ENCODE results near the gene PLCG1.

The PLCG1 gene

DNA sequence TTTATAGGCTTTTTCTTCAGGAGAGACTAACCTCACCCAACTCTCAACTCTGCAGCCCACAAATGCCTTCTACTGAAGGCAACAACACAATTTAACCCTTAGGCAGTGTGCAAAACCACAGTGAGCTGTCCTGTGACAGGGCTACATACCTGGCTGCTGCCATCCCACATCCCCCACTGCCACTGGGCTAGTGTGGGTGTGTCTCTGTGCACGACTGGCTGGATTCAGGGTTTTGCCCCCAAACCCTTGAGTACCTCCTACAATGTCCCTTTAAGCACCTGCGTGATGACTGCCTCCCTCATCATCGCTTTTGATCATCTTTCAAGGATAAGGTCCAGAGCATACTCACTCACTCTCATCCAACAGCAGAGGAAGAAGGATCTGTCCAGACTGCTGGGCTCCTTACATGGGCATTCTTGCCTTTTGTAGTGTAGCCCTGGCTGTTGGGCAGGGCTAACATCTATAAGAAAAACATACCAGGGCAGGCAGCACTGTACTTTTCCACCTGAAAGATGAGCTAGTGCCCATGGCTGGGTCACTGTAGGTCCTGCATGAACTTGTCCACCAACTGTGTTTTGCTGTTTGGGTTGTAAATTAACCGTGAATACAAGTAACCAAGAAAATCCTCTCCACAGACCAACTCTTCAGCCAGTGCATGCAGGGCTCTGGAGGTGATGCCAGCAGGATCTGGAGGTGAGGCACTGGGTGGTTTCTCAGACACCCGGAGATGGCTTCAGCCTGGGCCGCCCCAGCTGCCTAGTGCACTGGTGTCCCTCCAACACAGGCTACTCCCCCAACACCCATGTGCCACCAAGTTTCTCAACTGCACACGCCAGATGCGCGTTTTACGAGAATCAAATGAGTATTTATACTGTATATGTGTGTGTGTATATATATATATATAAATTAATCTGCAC, 45.2 kb downstream of the PLCG1 start:
- no peak for DNase-seq

DNA sequence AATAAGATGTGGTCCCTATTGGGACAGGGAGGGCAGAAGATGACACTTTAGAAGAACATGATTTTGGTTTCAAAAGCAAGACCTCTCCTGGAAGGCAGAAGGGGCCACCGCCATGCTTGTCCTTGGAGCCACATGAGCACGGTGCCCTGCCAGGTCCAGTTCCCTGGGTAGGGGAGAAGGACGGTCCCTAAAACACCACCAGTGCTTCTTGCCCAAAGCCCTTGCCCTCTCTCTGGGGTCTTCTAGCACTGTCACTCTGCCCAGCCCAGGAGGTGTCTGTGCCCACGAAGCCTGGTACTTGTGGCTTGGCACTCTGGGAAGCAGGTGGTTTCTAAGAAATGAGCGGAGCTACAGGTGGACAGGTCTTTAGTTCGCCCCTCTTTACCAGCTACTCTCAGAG, 46.0 kb downstream of the PLCG1 start:
- no peak for DNase-seq

DNA sequence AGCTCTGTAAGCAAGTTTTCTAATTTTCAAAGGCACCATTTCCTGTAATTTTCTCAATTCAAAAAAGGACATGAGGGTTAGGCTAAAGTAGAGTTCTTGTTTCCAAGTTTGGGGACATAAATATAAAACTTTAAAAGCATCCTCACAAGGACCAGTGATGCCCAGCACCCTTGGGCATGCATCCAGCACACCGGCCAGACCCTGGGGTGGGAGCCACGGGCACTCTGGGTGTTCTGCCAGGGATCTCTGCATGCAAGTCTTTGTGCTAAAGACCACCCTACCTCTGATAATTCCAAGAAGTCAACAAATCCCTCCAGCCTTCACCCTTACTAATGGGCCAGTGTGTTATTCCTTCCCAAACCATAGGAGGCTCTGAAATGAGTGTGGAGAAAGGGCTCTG, 46.5 kb downstream of the PLCG1 start:
- DNase-seq = no peak

DNA sequence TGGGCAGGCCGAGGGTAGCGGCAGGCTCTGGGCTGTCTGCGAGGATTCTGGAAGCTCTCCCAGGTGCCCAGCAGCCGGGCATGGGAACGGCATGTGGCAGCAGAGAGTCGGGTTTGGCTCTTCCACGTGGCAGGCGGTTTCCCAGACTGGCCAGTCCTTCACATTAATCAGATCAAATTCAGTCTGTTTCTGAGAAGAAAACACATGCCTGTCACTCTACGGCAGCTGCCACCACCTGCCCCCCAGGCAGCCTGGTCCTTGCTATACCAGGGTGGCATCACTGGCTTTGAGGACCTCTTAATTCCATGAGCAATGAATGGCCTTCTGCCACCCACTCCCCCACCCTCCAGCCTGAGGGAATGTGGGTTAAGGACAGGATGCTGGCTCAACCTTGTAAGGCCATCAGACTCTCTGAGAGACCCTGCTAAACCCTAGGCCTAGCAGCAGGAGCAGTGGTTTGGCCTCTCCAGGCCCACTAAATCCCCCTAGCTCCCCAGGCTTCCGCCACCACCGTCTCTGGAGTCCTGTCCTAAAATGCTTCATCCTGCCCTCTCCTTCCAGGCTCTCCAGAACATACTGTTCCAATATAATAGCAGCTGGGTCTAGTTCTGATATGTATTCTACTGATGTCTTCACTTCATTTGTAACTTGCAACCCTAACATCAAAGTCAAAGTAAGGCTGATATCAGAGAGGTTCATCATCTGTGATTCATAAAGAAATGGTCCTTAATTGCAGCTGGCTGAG, 47.8 kb downstream of the PLCG1 start:
- no peak for DNase-seq

DNA sequence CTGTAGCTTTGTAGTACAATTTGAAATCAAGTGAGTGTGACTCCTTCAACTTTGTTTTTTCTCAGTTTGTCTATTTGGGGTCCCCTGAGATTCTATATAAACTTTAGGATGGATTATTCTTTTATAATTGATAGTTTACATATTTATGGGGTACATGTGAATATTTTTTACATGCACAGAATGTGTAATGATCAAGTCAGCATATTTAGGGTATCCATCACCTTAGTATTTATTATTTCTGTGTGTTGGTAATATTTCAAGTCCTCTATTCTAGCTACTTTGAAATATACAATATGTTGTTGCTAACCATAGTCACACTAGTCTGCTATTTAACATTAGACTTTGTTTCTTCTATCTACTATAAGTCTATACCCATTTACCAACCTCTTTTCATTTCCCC, 50.3 kb downstream of the PLCG1 start:
- no peak for DNase-seq

DNA sequence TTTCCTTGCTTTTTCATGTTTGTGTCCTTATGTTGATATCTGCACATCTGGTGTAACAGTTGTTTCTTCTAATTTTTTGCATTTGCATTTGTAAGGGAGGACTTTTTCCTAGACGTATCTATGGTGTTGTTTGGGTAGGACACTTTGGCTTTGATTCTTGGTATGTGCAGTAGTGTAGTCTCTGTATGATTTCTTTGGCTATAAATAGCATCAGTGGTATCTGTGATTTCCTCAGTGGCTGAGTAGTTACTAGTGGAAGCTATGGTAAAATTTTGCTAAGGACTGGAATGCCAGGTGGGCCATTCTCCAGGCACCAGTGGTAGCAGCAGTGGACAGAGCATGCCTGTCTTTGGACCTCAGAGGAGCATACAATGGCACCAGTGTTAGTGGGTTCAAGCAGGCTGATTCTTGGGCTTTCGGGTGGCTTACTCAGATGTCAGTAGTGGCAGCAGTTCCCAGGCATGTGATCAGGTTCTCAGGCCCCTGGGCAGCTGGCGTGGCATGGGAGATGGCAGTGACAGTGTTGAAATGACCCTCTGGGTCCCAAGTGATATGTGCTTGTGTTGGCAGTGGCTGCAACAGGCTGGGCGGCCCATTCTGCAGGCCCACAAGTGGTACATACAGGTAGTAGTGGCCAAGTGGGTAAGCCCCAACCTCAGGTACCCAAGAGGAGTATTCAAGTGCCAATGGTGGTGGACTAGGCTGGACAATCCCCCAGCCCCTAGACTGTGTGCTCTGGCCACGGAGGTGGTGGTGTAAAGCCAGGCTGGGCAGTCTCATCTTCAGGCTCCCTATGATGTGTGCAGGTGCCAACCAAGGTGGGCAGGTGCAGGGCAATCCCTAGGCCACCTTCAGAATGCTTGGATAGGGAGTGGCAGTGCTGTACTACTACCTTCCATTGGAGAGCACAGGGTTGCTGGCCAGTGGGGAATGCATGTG, 54.5 kb downstream of the PLCG1 start:
- no peak for DNase-seq

DNA sequence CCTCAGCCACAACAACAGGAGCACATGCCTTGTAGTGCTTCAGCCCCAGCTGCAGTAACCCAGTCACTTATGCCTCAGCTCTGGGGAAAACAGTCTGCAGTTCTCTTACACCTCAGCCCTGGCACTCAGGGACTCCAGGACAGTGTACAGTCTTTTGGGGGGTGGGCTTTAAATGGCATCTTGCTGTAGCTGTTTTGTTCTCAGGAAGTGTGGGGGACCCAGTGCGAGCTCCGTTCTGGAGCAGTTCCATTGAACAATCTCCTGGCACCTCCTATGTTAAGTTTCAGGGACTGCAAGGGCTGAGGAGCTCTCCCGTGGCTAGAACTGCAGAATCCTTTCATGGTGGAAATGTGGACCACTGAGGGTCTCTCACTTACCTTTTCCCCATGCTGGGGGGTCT, 55.2 kb downstream of the PLCG1 start:
- no peak for DNase-seq

DNA sequence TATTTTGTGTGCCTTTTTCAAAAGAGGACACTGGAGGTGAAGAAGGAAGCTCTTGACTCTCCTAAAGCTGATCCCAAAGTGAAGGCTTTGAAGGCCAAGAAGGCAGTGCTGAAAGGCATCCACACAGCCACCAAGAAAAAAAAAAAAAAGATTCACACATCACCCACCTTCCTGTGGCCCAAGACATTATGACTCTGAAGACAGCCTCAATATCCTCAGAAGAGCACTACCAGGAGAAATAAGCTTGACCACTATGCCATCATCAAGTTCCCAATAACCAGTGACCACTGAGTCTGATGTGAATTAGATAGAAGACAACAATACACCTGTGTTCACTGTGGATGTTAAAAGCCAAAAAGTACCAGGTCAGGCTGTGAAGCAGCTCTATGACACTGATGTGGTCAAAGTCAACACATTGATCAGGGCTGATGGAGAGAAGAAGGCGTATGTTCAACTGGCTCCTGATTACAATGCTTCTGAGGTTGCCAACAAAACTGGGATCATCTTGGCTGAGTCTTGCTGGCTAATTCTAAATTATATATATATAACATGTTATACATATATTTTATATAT, 59.4 kb downstream of the PLCG1 start:
- no peak for DNase-seq

DNA sequence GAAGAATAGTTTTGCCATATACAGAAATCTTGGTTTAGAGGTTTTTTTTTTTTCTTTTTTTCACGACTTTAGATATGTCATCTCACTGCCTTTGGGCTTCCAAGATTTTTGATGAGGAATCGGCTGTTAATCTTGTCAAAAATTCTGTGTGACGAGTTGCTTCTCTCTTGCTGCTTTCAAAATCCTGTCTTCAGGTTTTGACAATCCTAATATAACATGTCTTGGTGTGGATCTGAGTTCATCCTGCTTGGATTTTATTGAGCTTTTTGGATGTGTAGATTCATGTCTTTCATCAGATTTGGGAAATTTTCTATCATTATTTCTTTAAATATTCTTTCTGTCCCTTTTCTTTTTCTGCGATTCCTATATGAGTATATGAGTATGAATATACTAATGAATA, 61.1 kb downstream of the PLCG1 start:
- DNase-seq = no peak

DNA sequence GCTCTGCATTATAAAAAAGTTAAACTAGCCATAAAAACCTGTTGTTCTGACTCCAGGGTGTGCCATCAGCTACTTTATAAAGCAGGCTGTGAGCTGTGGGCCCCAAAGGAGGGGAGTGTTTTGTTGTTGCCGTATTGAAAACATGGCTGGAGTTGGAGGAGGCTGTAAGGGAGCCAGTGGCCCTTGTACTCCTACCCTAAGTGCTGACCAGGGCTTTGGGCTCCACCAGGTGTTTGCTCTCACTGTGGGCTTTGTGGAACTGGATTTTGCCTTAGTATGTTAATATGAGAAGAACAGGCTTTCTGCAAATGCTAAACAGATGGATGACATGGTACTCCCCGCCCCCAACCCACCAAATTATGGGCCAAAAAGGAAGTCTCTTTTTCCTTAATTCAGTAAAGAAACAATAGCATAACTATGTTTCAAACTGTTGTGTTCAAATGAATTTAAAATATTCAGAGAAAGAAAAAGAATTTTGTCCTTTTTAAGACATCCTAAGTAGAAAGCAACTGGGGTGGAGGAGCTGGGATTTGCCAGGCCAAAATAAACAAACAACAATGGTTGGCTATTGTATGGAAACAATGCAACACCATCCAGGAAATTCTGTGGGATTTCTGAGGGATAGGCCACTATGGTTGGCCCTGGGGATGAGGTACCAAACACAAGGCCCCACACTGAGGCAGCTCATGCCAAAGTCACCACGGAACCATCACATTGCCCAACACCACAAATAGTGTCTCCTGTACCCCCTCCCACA, 63.3 kb downstream of the PLCG1 start:
- DNase-seq = no peak

DNA sequence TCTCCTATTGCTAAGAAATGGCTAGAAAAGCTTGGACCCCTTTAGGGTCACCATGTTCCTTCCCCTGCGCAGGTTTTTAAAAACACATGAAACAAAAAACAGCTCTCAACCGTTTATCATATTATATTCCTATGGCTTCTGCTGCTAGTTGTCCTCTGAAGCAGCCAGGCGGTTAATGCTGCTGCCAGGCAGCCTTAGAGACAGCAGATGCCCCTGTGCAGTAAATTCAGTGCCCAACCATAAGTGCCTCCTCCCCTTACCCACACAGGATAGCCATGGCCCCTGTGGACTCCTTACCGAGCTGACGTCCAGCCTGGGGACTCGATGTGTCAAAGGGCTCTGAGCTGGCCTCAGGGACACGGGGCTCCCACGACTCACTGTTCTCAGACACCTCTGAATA, 64.4 kb downstream of the PLCG1 start:
- DNase-seq = no peak

DNA sequence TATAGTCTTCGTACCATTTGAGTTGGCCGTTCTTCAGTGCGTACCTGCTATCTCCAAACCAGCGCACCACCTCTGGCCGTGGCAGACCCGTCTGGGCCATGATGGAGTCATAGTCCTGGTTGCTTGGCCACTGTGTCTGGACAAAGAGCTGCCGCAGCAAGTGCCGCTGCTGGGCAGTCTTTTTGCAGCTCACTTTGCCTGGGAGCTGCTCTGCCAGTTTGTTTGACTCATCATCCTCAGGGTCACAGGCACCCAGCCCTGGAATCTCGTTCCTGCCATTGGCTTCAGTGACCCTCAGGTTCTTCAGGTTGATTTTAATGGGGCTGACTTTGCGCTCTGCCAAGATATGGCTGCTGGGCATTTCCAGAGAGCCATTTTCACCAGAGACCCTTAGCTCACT, 65.1 kb downstream of the PLCG1 start:
- no peak for DNase-seq

DNA sequence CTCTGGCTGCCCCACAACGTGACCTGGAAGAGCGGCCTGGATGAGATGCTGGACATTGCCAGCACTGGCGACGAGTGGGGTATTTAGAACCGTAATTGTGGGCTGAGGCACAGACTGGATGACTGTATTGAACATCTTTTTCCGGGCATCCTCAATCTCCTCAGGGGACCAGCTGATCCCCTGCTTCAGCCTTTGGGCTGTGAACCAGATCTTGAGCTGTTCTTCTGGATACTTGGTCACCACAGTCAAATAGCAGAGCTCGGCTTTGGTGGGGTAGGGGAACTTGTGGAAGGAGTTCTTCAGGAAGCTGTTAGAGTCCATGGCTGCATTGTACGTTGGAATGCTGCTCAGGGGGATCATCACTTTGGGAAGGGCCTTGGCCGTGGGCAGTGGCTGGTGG, 66.3 kb downstream of the PLCG1 start:
- DNase-seq = no peak

DNA sequence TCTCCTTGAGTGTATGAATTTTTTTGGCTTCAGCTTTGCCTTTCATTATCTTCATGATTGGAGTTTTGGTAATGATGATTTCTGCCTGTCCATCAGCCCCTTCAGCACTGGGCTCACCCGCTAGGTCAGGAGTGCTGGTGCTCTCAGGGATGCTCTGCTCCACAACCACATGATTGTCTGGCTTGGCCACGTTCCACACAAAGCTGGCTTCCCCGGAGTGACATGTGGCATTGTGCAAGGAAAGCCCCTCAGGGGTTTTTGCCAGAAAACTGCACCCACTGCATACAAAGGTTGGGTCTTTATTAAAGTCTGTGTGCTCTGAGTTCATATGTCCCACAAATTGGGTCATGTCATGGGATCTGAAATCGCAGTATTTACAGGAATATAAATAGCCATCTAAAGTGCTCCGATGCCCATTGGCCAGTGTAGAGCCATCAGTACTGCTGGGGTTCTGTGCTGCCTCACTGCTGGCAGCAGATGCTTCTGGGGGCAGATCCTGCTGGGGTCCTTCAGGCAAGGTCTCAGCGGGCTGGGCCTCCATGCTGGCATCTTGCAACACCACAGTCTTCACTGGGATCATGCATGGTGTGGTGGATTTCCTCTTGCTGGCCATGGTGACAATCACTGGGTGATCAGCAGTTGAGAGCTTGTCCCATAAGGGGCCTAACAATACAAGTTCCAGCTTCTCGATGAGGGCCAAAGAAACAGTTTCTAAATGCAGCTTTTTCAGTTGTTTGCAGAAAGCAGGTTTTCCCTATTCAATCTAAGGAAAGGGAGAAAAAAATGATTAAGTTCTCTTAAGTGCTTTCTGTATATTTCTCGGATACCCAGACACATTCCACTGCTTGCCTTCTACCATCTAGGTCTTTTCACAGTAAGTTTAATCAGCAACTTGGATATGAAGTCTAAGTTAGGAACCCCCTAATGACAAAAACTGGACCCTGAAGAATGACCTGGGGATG, 67.2 kb downstream of the PLCG1 start:
- DNase-seq = no peak

DNA sequence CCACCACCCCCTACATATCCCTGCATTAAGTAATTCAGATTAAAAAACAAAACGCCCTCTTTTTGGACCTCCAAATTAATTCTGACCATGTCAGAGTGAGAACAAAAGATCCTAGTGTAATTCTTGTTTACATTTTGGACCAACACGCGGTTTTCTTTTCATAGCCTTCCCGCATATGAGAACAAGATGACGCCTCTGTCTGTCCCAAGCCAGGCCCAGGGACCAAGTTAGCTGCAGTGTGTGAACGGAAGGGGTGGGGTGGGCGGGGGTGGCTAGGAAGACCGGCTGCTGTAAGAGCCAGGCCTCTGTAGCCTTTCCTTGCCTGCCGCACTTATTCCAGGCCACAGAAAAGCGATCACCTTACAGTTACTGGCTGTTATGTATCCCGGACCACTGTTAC, 68.0 kb downstream of the PLCG1 start:
- no peak for DNase-seq

DNA sequence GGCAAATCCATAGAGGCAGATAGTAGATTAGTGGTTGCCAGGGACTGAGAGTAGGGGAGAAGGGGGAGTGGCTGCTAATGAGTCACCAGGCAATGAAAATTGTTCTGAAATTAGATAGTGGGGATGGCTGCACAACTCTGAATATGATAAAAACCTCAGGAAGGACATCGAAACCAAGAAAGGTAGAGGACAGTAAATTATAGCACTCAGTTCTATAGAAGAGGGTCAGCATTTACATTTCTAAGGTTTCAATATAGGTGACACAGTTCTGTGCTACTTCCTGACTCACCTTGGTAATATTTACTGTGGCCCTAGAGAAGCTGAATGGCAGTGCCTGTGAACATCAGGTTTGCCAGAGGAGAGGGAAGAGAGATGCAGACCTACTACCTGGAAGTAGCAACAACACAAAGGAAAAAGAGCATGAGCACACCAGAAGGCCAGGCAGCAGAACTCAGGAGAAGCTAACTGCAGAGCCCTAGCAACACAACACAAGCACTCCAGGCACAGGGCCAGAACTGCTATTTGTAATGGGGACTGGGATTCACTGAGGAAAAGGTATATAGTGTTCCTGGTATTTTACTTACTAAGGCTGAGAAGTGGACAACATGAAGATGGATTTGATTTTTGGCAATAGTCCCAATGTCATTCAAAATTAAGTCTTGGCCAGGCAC, 75.9 kb downstream of the PLCG1 start:
- no peak for DNase-seq

DNA sequence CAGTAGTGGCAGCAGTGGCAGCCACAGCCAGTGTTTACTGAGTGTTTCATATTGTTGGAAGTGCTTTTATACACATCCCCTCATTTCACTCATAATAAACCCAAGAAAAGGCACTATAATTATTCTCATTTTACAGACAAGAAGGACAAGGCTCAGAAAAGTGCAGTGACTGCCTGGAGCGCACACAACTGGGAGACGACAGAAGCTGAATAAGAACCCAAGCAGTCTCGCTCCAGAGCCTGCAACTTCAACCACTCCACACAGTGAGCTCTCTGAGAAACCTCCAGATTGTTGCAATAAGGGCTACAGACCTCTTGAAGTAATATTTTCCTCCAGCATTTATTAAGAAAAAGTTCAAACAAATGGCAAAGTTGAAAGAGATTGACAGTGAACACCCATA, 76.9 kb downstream of the PLCG1 start:
- no peak for DNase-seq

DNA sequence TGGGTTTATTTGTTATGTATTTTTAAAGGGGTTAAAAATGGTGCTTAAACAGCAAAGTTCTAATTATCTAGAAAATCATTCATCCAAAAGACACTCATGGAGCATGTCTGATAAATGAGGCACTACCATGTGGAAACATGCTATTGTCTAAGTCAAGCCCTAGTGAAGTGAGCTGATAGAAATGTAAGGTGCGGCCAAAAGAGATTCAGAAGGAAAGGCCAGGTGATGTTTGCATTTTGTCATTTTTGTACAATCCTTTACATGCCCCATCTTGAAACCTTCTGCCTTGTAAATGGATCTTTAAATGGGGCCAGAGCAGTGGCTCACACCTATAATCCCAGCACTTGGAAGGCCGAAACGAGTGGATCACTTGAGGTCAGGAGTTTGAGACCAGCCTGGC, 77.3 kb downstream of the PLCG1 start:
- DNase-seq = no peak

DNA sequence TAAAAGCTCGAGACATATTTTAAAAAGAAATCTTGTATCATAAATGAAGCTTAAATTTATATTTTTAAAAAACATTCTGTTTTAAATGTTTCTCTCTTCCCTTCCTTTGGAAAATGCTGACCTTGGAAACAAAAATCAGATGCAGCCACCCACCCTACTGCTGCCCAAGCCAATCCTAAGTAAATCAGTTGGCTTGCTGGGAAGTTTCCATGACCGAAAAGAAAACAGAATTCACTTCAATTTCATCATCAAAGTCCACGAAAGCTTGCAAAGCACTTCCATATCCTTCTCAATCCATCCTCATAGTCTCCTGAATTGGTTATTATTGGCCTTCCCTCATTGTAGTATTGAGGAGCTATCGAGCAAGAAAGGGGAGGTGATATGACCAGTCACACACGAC, 80.1 kb downstream of the PLCG1 start:
- DNase-seq = no peak

DNA sequence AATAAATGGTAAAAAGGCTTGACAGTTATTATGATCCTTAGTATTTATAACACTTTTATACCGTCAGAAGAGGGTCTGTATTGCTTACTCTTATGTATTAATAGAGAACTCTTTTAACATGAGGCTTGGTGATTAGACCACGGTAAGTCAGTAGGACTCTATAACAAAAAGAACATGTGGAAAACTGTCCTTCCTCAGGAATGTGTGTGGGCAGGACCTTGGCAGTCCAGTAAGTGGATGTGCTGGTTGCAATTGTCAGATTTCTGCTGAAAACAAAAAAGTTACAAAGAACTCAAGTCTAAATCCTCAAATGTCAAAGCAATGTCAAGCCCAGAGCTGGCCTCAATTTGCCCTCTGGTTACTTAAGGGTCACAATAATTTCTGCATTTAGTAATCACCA, 81.1 kb downstream of the PLCG1 start:
- no peak for DNase-seq
